ENCODE data around the gene CEPT1. TPM values are rescaled to one million over a fixed set of nuclear protein-coding genes. Genes with fewer than 3 reads are reported as not detected.
A peak's percentile ranks its signal among the peaks of the same experiment; 100 is the strongest.

CEPT1 gene
- total and polyA plus RNA-seq, 9 of the 15 experiments (the other 6 are each of a cell fraction or from before 2014, with no cell fraction given): 24.4 to 72.6 (median 42.4) TPM

- TF ChIP-seq AFF4 (CRISPR knock-in tag; IDR thresholded peaks at IDR 0.05) (no peak), SMARCA4 (IDR thresholded peaks at IDR 0.05) (peak; percentile 99), SAFB (IDR thresholded peaks at IDR 0.05; ENCODE audit: borderline replicate concordance, low read depth, low read length) (no peak), ZBTB12 (CRISPR knock-in tag; IDR thresholded peaks at IDR 0.05) (peak; percentile 61; the same call in 1 of the 2 replicates), CCNT2 (IDR thresholded peaks at IDR 0.05; ENCODE audit: borderline replicate concordance, extremely low read depth, insufficient read length, low read depth, low read length) (peak; percentile 97), BRF2 (IDR thresholded peaks at IDR 0.05; ENCODE audit: borderline replicate concordance, insufficient read depth, insufficient read length) (no peak), ATF6 (CRISPR knock-in tag; IDR thresholded peaks at IDR 0.05) (no peak), BCLAF1 (IDR thresholded peaks at IDR 0.05; ENCODE audit: borderline replicate concordance in 1 of 2, control insufficient read depth in 1 of 2, low read depth in 2 of 2, low read length in 1 of 2) (no peak), HDAC3 (IDR thresholded peaks at IDR 0.05; ENCODE audit: borderline replicate concordance, partially characterized antibody) (peak; percentile 95), ZBTB49 (CRISPR knock-in tag; IDR thresholded peaks at IDR 0.05; ENCODE audit: borderline replicate concordance) (no peak), RHOXF2B (CRISPR knock-in tag; conservative IDR thresholded peaks at IDR 0.05) (no peak)
These were observed 21.9 kb downstream of the CEPT1 start (continued) for GRCh38 chr1:111161843-111162487.

Measured in K562 (cell line).